ENCODE measurements around the gene GPR87.

Gene GPR87
- 0 to 3.4 (median 0) reads per million in 3 experiments for total RNA-seq

GRCh38 chr3:151316267-151316991 is at the start of gene GPR87:
Gene GPR87, minus strand, starts transcription at chr3:151316820. Its CDS starts 16,720 bp downstream, at chr3:151300100.
- no peak for DNase-seq

GRCh38 chr3:151362751-151363174 is 46.1 kb upstream of the GPR87 start:
- DNase-seq = no peak

GRCh38 chr3:151357463-151357850 is 40.8 kb upstream of the GPR87 start:
- DNase-seq = no peak

GRCh38 chr3:151356794-151357462 is 40.3 kb upstream of the GPR87 start:
- no peak for DNase-seq

GRCh38 chr3:151351648-151352047 is 35.0 kb upstream of the GPR87 start:
- DNase-seq = no peak

- DNase-seq = no peak
These were observed 34.6 kb upstream of the GPR87 start for GRCh38 chr3:151351219-151351618.

GRCh38 chr3:151350656-151351055 is 34.0 kb upstream of the GPR87 start:
- DNase-seq = no peak

GRCh38 chr3:151347432-151347831 is 30.8 kb upstream of the GPR87 start:
- DNase-seq = no peak

GRCh38 chr3:151346292-151346691 is 29.7 kb upstream of the GPR87 start:
- no peak for DNase-seq

- no peak for DNase-seq
These were observed 29.2 kb upstream of the GPR87 start for GRCh38 chr3:151345859-151346258.

GRCh38 chr3:151331696-151332095 is 15.1 kb upstream of the GPR87 start:
- DNase-seq = no peak

GRCh38 chr3:151330899-151331298 is 14.3 kb upstream of the GPR87 start:
- no peak for DNase-seq

GRCh38 chr3:151330379-151330778 is 13.8 kb upstream of the GPR87 start:
- no peak for DNase-seq

- no peak for DNase-seq
These were observed 12.7 kb upstream of the GPR87 start, which contains the start of gene P2RY13 for GRCh38 chr3:151329363-151329762. Gene P2RY13, minus strand, starts transcription at chr3:151329549. Its CDS starts 21 bp downstream, at chr3:151329528.

GRCh38 chr3:151328298-151328995 is 11.8 kb upstream of the GPR87 start:
- DNase-seq = no peak

GRCh38 chr3:151327571-151328198 is 11.1 kb upstream of the GPR87 start:
- DNase-seq = no peak

GRCh38 chr3:151322511-151322910 is 5.9 kb upstream of the GPR87 start:
- no peak for DNase-seq

- no peak for DNase-seq
These were observed 4.9 kb upstream of the GPR87 start for GRCh38 chr3:151321526-151321925.

- DNase-seq = no peak
These were observed 3.5 kb upstream of the GPR87 start for GRCh38 chr3:151320131-151320530.

GRCh38 chr3:151319628-151320027 is 3.0 kb upstream of the GPR87 start:
- no peak for DNase-seq

GRCh38 chr3:151318991-151319390 is 2.4 kb upstream of the GPR87 start:
- no peak for DNase-seq

GRCh38 chr3:151318313-151318712 is 1.7 kb upstream of the GPR87 start:
- DNase-seq = no peak

GRCh38 chr3:151315846-151316245 is 774 bp downstream of the GPR87 start:
- no peak for DNase-seq

Measured in central memory CD4-positive, alpha-beta T cell (primary cell).